ENCODE results near the gene ITPK1. TPM values are rescaled to one million over a fixed set of nuclear protein-coding genes. Genes with fewer than 3 reads are reported as not detected.

Gene ITPK1
- total RNA-seq, 4 donors from 2014 or later, result 19.7 to 97.7 (median 26.5) TPM

DNA sequence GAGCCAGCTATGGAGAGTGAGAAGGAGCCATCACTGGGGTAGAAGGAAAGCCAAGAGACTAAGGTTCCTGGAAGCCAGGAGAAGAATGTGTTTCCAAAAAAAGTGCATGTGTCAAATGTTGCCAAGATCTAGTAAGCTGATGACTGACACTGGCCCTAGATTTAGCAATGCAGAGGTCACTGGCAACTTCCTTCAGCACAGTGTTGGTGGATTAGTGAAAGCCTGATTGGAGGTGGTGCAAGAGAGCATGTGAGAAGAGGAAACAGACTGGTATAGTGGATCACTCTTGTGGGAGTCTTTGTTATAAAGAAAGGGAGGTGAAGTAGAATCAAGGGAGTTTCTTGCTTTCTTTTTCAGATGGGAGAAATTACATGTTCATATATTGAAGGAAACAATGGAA, 226.8 kb downstream of the ITPK1 start:
- no peaks in the 10 kb centered on the region for H3K9me3 ChIP-seq
- TF ChIP-seq, protein P1, sequence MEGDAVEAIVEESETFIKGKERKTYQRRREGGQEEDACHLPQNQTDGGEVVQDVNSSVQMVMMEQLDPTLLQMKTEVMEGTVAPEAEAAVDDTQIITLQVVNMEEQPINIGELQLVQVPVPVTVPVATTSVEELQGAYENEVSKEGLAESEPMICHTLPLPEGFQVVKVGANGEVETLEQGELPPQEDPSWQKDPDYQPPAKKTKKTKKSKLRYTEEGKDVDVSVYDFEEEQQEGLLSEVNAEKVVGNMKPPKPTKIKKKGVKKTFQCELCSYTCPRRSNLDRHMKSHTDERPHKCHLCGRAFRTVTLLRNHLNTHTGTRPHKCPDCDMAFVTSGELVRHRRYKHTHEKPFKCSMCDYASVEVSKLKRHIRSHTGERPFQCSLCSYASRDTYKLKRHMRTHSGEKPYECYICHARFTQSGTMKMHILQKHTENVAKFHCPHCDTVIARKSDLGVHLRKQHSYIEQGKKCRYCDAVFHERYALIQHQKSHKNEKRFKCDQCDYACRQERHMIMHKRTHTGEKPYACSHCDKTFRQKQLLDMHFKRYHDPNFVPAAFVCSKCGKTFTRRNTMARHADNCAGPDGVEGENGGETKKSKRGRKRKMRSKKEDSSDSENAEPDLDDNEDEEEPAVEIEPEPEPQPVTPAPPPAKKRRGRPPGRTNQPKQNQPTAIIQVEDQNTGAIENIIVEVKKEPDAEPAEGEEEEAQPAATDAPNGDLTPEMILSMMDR (IDR thresholded peaks at IDR 0.05), result no peak
- no peak for TF ChIP-seq POLR2A (IDR thresholded peaks at IDR 0.05)
- intact Hi-C loops (cut with DNase I; ENCODE audit: low total_unique reads), result no loop called here
- no peaks in the 10 kb centered on the region for H3K36me3 ChIP-seq
- H3K27ac ChIP-seq, result no peak overlapping the region
- no peaks in the 10 kb centered on the region for H3K4me1 ChIP-seq
- H3K27me3 ChIP-seq, result no peaks in the 10 kb centered on the region
- no peak overlapping the region for H3K4me3 ChIP-seq
- DNase-seq, result no peak

DNA sequence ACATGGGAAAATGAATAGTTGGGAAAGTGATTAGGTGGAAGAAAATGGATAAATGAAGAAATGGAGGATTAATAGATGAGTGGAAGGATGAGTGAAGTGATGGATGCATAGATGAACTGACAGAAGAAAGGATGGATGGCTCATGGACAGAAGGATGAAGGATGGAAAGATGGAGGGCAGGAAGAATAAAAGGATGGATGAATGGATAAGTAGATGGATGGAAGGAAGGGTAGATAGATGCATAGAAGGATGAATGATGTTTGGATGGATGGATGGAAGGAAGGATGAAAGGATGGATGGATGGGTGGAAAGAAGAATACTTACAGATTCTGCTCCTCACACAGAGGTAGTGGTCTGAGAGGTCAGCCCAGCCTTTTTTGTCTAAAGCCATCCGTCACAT, 228.6 kb downstream of the ITPK1 start:
- H3K4me3 ChIP-seq, result no peak overlapping the region
- H3K27ac ChIP-seq, result no peak overlapping the region
- TF ChIP-seq POLR2A (IDR thresholded peaks at IDR 0.05), result no peak
- H3K36me3 ChIP-seq, result no peaks in the 10 kb centered on the region
- H3K9me3 ChIP-seq, result no peaks in the 10 kb centered on the region
- intact Hi-C loops (cut with DNase I; ENCODE audit: low total_unique reads), result no loop called here
- DNase-seq, result no peak
- H3K4me1 ChIP-seq, result no peaks in the 10 kb centered on the region
- no peaks in the 10 kb centered on the region for H3K27me3 ChIP-seq

Other genes with a start within 250 kb of the ITPK1 start
- 1 to 10 TPM in 1 of 4 donors, not detected in 3; 1.0 TPM for gene CHGA, start 192.8 kb downstream of the ITPK1 start, total RNA-seq
- gene MOAP1, start 69.0 kb upstream of the ITPK1 start, total RNA-seq, result 10 to 100 TPM; 14.6 to 37.1 (median 20.4) TPM
- gene LYSET, start 69.4 kb upstream of the ITPK1 start, total RNA-seq, result 10 to 100 TPM in 2 of 4 donors, 1 to 10 TPM in 1, under 1 TPM in 1; 0.51 to 21.8 (median 14.4) TPM
- 10 to 100 TPM in 2 of 4 donors, 1 to 10 TPM in 1, under 1 TPM in 1; 0.51 to 16.7 (median 11.8) TPM for gene GON7, start 91.1 kb upstream of the ITPK1 start, total RNA-seq
- gene UBR7, start 91.3 kb upstream of the ITPK1 start, total RNA-seq, result 10 to 100 TPM; 15.6 to 55.2 (median 33.1) TPM
- gene BTBD7, start 217.1 kb upstream of the ITPK1 start, total RNA-seq, result 10 to 100 TPM; 16.7 to 60.4 (median 55.3) TPM
- not detected for gene COX8C, start 231.3 kb upstream of the ITPK1 start, total RNA-seq